ENCODE measurements around the gene FBXW4.

DNA sequence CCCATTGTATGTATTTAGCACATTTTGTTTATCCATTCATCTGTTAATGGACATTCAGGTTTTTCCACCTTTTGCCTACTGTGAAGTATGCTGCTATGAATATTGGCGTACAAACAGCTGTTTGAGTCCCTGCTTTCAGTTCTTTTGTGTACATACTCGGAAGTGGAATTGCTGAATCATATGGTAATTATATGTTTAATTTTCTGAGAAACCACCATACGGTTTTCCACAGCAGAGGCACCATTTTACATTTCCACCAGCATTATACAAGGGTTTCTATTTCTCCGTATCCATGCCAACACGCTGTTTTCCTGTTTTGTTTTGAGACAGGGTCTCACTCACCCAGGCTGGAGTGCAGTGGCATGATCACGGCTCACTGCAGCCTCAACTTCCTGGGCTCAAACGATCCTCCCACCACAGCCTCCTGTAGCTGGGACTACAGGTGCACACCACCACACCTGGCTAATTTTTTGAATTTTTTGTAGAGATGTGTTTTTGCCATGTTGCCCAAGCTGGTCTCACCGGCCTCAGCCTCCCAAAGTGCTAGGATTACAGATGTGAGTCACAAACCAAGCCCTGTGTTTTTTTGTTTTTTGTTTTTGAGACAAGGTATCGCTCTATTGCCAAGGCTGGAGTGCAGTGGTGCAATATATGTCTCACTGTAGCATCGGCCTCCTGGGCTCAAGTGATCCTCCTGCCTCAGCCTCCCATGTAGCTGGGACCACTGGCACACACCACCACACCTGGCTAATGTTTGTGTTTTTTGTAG, 22.1 kb upstream of the FBXW4 start:
- no peak for TF ChIP-seq RCOR1 (IDR thresholded peaks at IDR 0.05; ENCODE audit: low read depth, low read length)
- TF ChIP-seq, protein P1, sequence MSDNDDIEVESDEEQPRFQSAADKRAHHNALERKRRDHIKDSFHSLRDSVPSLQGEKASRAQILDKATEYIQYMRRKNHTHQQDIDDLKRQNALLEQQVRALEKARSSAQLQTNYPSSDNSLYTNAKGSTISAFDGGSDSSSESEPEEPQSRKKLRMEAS (IDR thresholded peaks at IDR 0.05), result no peak
- TF ChIP-seq, protein P2, sequence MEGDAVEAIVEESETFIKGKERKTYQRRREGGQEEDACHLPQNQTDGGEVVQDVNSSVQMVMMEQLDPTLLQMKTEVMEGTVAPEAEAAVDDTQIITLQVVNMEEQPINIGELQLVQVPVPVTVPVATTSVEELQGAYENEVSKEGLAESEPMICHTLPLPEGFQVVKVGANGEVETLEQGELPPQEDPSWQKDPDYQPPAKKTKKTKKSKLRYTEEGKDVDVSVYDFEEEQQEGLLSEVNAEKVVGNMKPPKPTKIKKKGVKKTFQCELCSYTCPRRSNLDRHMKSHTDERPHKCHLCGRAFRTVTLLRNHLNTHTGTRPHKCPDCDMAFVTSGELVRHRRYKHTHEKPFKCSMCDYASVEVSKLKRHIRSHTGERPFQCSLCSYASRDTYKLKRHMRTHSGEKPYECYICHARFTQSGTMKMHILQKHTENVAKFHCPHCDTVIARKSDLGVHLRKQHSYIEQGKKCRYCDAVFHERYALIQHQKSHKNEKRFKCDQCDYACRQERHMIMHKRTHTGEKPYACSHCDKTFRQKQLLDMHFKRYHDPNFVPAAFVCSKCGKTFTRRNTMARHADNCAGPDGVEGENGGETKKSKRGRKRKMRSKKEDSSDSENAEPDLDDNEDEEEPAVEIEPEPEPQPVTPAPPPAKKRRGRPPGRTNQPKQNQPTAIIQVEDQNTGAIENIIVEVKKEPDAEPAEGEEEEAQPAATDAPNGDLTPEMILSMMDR (IDR thresholded peaks at IDR 0.05), result no peak
- TF ChIP-seq RNF2 (IDR thresholded peaks at IDR 0.05; ENCODE audit: borderline replicate concordance, low read depth), result no peak
- TF ChIP-seq POLR2A (IDR thresholded peaks at IDR 0.05; ENCODE audit: low read length), result no peak
